Stimulated activated CD8-positive, alpha-beta memory T cell treated with anti-CD3 and anti-CD28 coated beads, Interleukin-4, amount 100 ng/mL, for 24 hours (primary cell): ENCODE measurements around the gene IGF2BP2.
"Not testable (repeated sequence)": the region's sequence is repeated elsewhere in the genome, so short reads cannot be mapped to it uniquely, and the experiment has no call there.

Experiments
- DNase-seq: peaks from one replicate; pipeline ENCODE4 v3.0.0-alpha.2; 2020; ENCODE audit warnings: low read depth

IGF2BP2 gene

DNA sequence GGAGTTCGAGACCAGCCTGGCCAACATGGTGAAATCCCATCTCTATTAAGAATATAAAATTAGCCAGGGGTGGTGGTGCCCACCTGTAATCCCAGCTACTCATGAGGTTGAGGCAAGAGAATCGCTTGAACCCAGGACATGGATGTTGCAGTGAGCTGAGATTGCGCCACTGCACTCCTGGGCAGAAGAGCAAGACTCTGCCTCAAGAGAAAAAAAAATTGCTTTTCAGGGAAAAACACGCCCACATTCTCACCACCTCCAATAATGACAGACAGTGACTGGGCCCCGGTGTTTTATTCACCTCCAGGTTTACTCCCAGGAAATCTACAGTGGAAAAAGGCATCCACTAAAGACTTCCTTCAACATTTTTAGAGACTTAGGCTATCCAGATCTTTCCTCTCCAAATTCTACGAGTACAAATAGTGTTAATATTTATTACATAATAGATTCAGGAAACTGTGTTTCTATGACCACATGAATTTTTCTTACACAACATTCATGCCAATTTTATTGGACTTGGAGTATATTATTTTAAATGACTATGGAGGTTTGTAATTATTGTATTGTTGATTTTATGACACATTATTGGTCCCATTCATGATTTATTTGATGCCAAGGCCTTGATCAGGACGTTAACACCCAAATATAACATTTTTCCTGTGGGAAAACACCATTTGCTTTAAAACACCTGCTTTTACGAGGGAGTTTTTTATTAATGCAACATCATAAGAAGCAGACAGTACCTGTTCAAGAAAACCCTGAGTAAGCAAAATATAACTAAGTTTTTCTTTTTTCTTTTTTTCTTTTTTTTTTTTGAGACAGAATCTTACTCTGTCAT, 26.6 kb downstream of the IGF2BP2 start:
- DNase-seq, result no peak

GRCh38 chr3:185797108-185797881, 27.5 kb downstream of the IGF2BP2 start:
- no peak for DNase-seq

GRCh38 chr3:185796431-185797107, 28.3 kb downstream of the IGF2BP2 start:
- DNase-seq, result no peak

DNA sequence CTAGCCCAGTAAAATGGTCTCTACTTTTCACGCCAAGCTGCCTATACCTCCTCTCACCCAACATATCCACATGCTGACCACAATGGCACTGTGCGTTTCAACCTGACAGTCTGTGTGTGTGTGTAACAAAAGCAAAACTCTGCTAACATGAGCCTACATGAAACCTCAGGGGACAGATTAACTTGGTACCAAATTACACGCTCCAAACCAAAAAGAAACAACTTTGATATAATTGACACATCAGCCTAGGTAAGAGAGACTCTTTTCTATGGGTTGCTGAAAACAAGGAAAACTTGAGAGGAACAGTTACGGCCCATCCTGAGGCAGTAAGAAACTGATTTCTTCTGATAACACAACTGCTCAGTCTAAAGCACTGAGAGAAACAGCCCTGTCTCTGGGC, 31.5 kb downstream of the IGF2BP2 start:
- no peak for DNase-seq

- no peak for DNase-seq
These were observed 31.9 kb downstream of the IGF2BP2 start for GRCh38 chr3:185792955-185793354.

- no peak for DNase-seq
These were observed 34.7 kb downstream of the IGF2BP2 start for GRCh38 chr3:185789891-185790830.

DNA sequence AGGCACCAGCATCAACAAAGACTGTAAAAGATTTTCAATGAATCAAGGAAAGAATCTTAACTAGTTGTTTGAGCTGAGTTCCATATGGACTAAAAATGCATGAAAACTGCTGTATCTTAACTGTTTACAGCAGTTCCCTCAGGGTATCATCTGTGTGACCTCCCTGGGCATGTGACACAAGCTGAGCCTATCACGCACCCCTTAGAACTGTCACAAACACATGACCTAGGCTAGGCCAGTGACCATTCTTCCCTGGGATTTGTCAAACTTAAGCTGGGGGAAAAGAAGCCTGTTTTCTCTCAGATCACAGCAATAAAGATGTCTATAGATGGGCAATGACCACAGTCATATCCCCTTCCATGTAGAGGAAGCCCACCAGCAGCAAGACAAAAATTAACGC, 35.7 kb downstream of the IGF2BP2 start:
- no peak for DNase-seq

GRCh38 chr3:185788292-185788691, 36.5 kb downstream of the IGF2BP2 start:
- no peak for DNase-seq

DNA sequence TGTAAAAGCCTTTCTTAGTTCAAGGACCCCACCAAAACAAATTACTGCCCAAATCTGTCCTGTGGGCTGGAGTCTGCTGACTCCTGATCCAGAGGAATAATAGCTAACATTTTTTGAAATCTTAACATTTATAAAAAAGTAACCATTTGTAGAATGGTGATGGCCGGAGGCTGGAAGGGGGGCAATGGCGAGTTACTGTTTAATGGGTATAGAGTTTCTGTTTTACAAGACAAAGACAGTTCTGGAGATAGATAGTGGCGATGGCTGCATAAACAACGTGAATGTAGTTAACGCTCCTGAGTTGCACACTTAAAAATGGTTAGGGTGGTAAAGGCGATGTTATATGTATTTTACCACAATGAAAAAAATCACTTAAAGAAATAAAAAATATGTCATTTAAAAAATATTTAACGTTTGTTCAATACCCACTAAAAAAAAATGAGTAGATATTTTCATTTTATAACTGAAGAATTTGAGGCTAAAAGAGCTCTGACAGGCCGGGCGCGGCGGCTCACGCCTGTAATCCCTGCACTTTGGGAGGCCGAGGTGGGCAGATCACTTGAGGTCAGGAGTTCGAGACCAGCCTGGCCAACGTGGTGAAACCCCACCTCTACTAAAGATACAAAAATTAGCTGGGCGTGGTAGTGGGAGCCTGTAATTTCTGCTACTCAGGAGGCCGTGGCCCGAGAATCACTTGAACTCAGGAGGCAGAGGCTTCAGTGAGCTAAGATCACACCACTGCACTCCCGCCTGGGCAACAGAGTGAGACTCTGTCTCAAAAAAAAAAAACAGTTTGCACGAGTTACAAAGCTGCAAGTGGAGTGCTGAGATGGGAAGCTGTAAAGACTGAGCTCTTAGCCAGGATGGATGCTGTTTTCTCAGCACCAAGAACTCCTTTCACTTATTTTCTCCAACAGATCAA, 37.6 kb downstream of the IGF2BP2 start:
- no peak for DNase-seq

- DNase-seq, result not testable (repeated sequence)
These were observed 38.6 kb downstream of the IGF2BP2 start for GRCh38 chr3:185786258-185786657.

DNA sequence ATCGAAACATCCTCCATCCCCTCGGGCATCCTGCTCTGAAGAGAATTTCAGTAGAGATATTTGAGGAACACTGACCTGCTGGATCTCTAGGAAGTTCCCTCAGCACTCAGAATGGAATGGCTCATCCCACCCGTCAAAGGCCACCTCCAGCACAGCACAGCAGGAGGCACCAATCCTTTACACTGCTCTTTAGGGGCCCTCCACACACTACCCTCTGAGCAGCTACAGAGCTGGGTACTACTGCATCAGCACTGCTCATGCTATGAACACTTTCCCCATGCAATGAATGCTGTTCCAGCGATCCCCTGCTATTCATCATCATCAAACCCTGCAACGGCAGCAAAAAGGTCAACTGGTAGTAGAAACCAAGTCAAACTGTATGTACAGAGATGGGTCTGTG, 40.5 kb downstream of the IGF2BP2 start:
- DNase-seq, result no peak

- DNase-seq, result no peak
These were observed 43.1 kb downstream of the IGF2BP2 start for GRCh38 chr3:185781759-185782158.

DNA sequence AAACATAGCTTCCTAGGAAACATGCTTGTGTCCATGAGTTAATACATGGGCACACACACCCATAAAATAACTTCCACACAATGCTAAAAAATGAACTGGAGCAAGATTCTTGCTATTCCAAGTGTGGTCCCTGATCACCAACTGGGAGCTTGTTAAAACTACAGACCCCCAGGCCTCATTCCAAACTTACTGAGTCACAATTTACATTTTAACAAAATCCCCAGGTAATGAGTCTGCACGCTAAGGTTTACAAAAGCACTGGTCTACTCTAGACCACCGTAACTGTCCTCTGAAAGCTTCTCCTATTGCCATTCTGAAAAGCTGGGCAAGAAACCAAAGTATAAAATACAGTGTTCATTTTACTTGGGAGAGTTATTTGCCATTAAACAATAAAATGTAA, 45.4 kb downstream of the IGF2BP2 start:
- no peak for DNase-seq

GRCh38 chr3:185778821-185779220, 46.0 kb downstream of the IGF2BP2 start:
- DNase-seq, result no peak

DNA sequence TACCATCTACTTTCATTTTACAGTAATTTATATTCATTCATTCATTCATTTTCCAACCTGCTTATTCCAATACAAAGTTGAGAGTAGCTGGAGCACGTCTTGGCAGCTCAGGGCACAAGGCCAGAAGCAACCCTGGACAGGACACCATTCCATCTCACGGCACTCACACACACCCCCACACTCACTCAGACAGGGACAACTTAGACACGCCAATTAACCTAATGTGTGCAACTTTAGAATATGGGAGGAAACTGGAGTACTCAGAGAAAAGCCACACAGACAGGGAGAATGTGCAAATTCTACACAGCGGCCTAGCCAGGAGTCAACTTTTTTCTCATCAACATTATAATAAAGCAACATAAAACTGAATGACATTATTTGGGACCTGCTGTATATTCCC, 46.7 kb downstream of the IGF2BP2 start:
- no peak for DNase-seq

GRCh38 chr3:185770109-185770508, 54.7 kb downstream of the IGF2BP2 start:
- DNase-seq, result no peak

DNA sequence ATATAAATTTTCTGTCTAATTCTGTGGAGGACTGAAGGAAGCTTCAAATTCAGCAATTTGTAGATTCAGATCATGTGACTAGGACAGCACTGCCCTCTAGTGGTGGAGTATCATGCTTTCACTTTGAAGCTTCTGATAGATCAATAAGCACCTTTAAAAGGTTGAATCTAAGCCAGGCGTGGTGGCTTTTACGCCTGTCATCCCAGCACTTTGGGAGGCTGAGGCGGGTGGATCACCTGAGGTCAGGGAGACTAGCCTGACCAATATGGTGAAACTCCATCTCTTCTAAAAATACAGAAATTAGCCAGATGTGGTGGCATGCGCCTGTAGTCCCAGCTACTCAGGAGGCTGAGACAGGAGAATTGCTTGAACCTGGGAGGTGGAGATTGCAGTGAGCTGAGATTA, 56.3 kb downstream of the IGF2BP2 start:
- peak; percentile 5 for DNase-seq

DNA sequence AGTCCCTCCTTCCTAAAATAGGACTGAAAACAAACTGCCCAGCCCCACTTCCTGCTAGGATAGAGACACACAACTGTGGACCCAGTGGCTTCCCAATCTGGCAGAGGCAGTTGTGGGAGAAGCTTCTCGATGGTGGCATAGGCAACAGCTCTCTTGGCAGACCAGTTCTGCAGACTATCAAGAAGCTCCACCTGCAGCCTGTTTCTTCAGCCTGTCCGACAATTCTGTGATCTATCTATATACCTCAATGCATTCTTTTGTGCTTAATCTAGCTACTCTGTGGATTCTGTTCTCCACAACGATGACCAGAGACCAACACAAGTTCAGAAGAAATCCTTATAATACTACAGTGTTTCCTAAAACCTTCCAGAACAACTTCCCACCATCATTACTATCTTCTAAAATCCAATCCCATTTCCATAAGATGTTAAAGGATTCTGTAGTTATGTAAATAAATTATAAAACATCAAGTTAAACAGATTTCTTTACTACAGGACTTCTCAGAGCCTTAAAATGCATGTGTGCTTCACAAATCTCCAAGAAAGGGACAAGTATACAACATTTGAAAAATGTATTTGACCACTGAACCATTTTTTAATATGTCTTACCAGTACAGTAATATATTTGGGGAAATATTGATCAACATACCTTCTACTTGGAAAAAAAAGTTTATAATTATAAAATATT, 57.7 kb downstream of the IGF2BP2 start:
- no peak for DNase-seq

- no peak for DNase-seq
These were observed 58.4 kb downstream of the IGF2BP2 start for GRCh38 chr3:185766329-185767001.
